Measurements from ENCODE around the gene SMIM28.

The SMIM28 gene

GRCh38 chr6:138429761-138430160 is 52.1 kb downstream of the SMIM28 start:
- no peak overlapping the region for H3K4me3 ChIP-seq (ENCODE audit: insufficient read depth, low read depth, low read length, poor library complexity, severe bottlenecking)
- no peaks in the 10 kb centered on the region for H3K27me3 ChIP-seq (replicated peaks; ENCODE audit: control insufficient read depth, insufficient read depth, low read length, poor library complexity, severe bottlenecking)
- no peak overlapping the region for H3K27ac ChIP-seq (ENCODE audit: insufficient read depth, low read length, poor library complexity, severe bottlenecking)
- no peaks in the 10 kb centered on the region for H3K9me3 ChIP-seq (ENCODE audit: control insufficient read depth, low read length)
- no peaks in the 10 kb centered on the region for H3K4me1 ChIP-seq (ENCODE audit: control insufficient read depth, insufficient read depth, low read length, poor library complexity, severe bottlenecking)
- no peaks in the 10 kb centered on the region for H3K36me3 ChIP-seq (ENCODE audit: control insufficient read depth, insufficient read depth, low read length)
- no peak for DNase-seq

GRCh38 chr6:138430361-138431145 is 52.8 kb downstream of the SMIM28 start:
- no peaks in the 10 kb centered on the region for H3K4me1 ChIP-seq (ENCODE audit: control insufficient read depth, insufficient read depth, low read length, poor library complexity, severe bottlenecking)
- H3K27me3 ChIP-seq (replicated peaks; ENCODE audit: control insufficient read depth, insufficient read depth, low read length, poor library complexity, severe bottlenecking), result no peaks in the 10 kb centered on the region
- no peak overlapping the region for H3K4me3 ChIP-seq (ENCODE audit: insufficient read depth, low read depth, low read length, poor library complexity, severe bottlenecking)
- no peak overlapping the region for H3K27ac ChIP-seq (ENCODE audit: insufficient read depth, low read length, poor library complexity, severe bottlenecking)
- DNase-seq, result no peak
- no peaks in the 10 kb centered on the region for H3K36me3 ChIP-seq (ENCODE audit: control insufficient read depth, insufficient read depth, low read length)
- no peaks in the 10 kb centered on the region for H3K9me3 ChIP-seq (ENCODE audit: control insufficient read depth, low read length)

- no peaks in the 10 kb centered on the region for H3K9me3 ChIP-seq (ENCODE audit: control insufficient read depth, low read length)
- H3K36me3 ChIP-seq (ENCODE audit: control insufficient read depth, insufficient read depth, low read length), result no peaks in the 10 kb centered on the region
- H3K4me1 ChIP-seq (ENCODE audit: control insufficient read depth, insufficient read depth, low read length, poor library complexity, severe bottlenecking), result no peaks in the 10 kb centered on the region
- H3K4me3 ChIP-seq (ENCODE audit: insufficient read depth, low read depth, low read length, poor library complexity, severe bottlenecking), result no peak overlapping the region
- no peaks in the 10 kb centered on the region for H3K27me3 ChIP-seq (replicated peaks; ENCODE audit: control insufficient read depth, insufficient read depth, low read length, poor library complexity, severe bottlenecking)
- no peak for DNase-seq
- no peak overlapping the region for H3K27ac ChIP-seq (ENCODE audit: insufficient read depth, low read length, poor library complexity, severe bottlenecking)
Measured at GRCh38 chr6:138431256-138432062, 53.8 kb downstream of the SMIM28 start.

DNA sequence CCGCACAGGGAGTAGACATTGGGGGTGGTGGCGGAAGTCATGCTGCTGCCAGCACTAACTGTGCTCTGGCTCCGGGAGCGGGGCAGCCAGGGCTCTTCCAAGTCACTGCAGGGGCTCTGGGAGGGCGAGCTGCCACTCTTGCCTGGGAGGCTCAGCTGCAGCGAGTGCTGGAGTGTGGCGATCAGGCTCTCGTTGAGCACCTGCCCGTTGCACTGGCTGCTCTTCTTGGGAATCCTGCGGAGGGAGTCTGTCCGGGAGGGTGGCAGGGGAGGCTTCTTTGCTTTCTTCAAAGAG is 54.3 kb downstream of the SMIM28 start:
- H3K9me3 ChIP-seq (ENCODE audit: control insufficient read depth, low read length), result no peaks in the 10 kb centered on the region
- H3K27me3 ChIP-seq (replicated peaks; ENCODE audit: control insufficient read depth, insufficient read depth, low read length, poor library complexity, severe bottlenecking), result no peaks in the 10 kb centered on the region

More for the DNA sequence above, 54.3 kb downstream of the SMIM28 start:
- H3K4me3 ChIP-seq (ENCODE audit: insufficient read depth, low read depth, low read length, poor library complexity, severe bottlenecking), result no peak overlapping the region
- no peak overlapping the region for H3K27ac ChIP-seq (ENCODE audit: insufficient read depth, low read length, poor library complexity, severe bottlenecking)
- no peaks in the 10 kb centered on the region for H3K4me1 ChIP-seq (ENCODE audit: control insufficient read depth, insufficient read depth, low read length, poor library complexity, severe bottlenecking)
- no peak for DNase-seq
- no peaks in the 10 kb centered on the region for H3K36me3 ChIP-seq (ENCODE audit: control insufficient read depth, insufficient read depth, low read length)
